NCI-H2196 treated with DMSO at 0.1 percent for 48 hours (cell line): ENCODE data around the gene LSM7.
A peak's percentile ranks its signal among the peaks of the same experiment; 100 is the strongest.

Experiments
- DNase-seq: peaks from one replicate; lab custom pipeline; 2025; ENCODE audit not compliant: unreplicated experiment; lab: John Stamatoyannopoulos, UW

The LSM7 gene

GRCh38 chr19:2338751-2339643 lies 10.6 kb upstream of the LSM7 start:
- no peak for DNase-seq

- DNase-seq, result no peak
These were observed 9.7 kb upstream of the LSM7 start for GRCh38 chr19:2338055-2338615.

- DNase-seq, result no peak
These were observed 8.9 kb upstream of the LSM7 start for GRCh38 chr19:2337329-2337707.

DNA sequence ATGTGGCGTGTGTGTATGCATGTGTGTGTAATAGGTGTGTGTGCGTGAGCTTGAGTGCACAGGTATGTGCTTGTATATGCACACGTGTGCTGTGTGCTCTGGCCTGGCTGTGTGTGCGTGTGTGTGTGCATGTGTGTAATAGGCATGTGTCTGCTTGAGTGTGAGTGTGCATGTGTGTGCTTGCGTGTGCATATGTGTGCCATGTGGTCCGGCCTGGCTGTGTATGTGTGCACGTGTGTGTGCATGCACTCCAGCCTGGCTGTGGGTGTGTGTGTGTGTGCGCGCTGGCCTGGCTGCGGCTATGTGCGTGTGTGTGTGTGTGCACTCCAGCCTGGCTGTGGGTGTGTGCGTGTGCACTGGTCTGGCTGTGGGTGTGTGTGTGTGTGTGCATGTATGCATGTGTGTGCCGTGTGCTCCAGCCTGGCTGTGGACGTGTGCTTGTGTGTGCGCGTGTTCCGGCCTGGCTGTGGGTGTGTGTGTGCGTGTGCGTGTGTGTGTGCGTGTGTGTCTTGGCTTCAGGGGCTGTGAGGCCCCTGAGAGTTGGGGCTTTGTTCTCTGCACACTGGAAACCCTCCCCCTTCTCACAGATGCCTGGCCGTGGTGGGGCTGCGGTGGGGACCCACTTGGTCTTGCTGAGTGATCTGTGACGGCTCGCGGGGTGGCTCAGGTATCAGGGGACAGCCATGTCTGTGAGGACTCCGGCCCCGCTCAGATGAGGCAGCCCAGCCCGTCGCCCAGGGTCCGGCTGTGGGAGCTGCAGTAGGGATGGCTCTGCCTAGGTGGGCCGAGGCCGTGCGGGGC lies 8.3 kb upstream of the LSM7 start:
- DNase-seq, result no peak

- no peak for DNase-seq
These were observed 7.5 kb upstream of the LSM7 start for GRCh38 chr19:2335848-2336247.

DNA sequence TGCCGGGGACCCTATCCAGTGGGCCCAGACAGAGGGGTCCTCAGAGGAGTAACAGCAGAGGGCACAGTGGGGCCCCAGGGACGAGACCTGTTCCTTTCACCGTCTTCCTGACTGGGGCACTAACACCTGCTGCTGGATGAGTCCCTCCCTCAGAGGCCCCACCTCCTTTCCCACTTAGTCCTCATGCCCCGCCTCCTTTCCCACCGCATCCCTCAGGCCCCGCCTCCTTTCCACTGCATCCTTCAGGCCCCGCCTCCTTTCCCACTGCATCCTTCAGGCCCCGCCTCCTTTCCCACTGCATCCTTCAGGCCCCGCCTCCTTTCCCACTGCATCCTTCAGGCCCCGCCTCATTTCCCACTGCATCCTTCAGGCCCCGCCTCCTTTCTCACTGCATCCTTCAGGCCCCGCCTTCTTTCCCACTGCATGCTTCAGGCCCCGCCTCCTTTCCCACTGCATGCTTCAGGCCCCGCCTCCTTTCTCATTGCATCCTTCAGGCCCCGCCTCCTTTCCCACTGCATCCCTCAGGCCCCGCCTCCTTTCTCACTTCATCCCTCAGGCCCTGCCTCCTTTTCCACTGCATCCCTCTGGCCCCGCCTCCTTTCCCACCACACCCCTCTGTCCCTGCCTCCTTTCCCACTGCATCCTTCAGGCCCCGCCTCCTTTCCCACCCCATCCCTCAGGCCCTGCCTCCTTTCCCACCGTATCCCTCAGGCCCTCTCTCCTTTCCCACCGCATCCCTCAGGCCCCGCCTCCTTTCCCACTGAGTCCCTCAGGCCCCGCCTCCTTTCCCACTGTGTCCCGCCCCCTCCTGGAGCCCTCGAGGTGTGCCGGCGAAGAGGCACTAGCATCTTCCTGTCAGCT lies 6.8 kb upstream of the LSM7 start:
- DNase-seq, result no peak

- DNase-seq, result no peak
These were observed 6.0 kb upstream of the LSM7 start for GRCh38 chr19:2334426-2334825.

- no peak for DNase-seq
These were observed 5.4 kb upstream of the LSM7 start for GRCh38 chr19:2333807-2334211.

GRCh38 chr19:2333027-2333806 lies 4.8 kb upstream of the LSM7 start:
- DNase-seq, result peak; percentile 75

DNA sequence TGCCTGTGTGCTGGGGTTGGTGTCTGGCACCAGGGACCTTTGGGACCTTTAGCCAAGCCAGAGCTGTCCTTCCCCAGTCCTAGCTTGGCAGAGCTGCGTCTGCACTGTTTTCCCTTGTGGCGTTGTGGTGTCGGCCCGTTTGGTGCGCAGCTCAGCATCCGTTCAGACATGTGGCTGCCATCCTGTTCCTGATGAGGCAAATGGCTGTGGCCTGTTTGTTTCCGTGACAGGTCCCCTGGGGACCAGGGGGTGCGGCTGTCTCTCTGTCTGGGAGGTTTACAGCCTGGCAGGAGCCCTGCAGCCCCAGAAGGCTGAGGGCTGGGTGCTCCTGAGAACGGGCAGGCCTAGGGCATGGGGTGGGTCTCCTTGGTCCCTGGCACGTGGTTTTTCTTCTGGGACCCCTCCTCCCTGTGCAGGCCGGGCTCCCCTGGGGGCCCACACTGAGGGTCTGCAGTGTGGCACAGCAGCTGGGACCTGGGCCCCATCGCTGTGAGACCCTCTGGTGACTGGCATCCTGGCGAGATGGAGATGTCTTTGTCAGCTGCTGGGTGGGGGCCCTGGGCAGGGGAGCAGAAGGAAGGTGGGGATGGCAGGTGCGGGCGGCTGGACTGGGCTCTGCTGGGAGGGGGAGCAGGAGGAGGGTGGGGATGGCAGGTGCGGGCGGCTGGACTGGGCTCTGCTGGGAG lies 4.1 kb upstream of the LSM7 start:
- no peak for DNase-seq

DNA sequence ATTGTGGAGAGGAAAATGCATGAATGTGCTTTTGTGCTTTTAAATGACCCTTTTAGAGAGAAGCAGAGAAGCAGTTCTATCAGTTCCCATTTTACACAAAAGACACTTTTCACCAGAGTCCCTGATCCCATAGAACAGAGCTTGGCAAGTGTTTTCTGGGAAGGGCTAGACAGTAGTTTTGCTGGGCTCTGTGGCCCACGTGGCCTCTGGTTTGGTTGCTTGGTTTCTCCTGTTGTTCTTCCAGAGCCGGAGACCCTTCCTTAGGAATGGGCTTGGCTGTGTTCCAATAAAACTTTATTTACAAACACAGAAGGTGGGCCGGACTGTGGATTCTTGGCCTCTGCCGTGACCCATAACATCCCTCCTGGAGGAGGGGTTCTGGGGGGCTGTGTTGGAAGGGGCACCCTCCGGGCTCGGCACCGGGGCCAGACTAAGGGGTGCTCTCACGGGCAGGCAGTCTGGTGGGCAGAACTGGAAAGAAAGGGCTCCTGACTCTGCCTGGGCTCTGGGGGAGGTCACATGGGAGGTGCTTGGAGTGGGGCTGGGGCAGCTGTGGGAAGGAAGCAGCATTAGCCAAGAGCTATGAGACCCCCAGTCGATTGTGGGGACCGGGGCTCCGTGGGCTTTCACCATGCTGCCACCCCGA lies 3.3 kb upstream of the LSM7 start:
- no peak for DNase-seq

- peak; percentile 29 for DNase-seq
These were observed 2.4 kb upstream of the LSM7 start for GRCh38 chr19:2330632-2331284.

DNA sequence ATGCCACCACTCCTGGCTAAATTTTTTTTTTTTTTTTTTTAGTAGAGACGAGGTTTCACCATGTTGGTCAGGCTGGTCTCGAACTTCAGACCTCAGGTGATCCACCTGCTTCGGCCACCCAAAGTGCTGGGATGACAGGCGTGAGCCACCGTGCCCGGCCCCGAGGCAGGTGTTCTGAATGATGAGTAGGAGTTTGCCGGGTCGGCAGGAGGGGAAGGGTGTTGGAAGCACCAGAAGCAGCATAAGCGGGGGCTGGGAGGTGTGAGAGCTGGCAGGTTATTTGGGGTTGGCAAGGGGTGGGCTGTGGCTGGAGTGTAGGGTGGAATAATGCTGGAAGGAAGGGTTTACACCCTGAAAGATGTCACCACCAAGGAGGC lies 1.9 kb upstream of the LSM7 start:
- DNase-seq, result no peak

DNA sequence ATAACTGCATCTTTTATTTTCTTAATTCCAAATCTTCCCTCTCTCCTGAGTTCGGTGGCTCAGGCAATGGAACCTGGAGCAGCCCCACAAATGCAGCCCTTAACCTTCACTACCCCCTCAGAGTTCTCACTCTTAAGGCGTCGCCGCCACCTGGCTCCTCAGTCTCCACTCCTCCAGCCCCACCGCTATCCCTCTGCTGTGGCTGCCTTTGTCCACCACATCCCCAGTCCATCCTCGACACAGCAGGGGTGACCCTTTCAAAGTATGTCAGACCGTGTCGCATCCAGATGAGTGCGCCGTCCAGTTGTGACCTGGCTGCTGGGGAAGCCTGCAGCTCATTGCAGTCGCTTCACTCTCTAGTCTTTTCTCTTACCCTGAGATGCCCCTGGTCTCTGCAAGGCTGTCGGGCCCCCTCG lies 1.1 kb upstream of the LSM7 start:
- no peak for DNase-seq

- DNase-seq, result no peak
These were observed 728 bp upstream of the LSM7 start for GRCh38 chr19:2329149-2329478.

DNA sequence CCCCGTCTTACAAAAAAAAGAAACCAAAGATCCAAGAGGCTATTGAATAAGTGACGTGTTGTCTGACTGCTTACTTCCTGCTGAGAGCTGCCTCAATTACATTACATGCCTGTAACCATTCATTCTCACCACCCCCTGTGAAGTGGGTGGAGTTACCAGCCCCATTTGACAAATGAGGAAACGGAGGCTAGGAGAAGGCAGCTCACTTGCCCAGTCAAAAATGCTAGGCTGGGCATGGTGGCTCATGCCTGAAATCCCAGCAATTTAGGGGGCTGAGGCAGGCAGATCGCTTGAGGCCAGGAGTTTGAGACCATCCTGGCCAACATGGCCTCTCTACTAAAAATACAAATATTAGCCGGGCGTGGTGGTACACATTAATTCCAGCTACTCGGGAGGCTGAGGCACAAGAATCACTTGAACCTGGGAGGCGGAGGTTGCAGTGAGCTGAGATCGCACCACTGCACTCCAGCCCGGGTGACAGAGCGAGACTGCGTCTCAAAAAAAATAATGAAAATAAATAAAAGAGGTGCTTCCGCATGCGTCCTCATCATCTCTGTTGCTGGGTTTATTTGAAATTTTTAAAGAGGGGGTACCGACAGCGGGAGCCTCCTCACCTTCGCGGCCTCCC lies 499 bp downstream of the LSM7 start:
- DNase-seq, result peak; percentile 30

DNA sequence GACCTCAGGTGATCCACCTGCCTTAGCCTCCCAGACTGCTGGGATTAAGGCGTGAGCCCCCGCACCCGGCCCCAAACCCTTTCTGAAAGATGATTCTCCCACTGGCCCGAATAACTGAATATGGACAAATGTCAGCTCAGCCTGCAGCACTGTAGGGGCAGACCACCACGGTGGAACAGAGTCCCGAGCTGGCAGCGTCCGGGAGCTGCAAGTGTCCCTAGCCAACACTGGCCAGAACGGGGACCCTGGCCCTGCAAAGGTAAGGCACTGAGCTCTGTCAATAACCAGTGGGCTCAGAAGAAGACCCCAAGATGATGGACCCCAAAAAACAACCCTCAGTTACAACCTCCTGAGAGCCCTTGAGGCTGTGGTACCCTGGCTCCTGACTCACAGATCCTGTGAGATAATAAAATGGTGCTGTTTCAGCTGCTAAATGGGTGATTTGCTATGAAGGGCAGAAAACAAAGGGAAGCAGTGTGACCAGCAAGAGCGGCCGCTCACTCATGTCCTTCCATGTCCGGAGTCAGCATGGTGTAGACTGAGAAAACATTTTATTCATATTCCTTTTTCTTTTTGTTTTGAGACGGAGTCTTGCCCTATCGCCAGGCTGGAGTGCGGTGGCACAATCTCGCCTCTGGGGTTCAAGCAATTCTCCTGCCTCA lies 1.6 kb downstream of the LSM7 start:
- DNase-seq, result no peak
